Vagina (tissue), 2 donors: ENCODE results near the gene CRKL. TPM values are rescaled to one million over a fixed set of nuclear protein-coding genes. Genes with fewer than 3 reads are reported as not detected.

Experiments used
- DNase-seq, 2 donors: peaks; one replicate each; pipeline ENCODE4 v3.0.0-alpha.2; 2017; ENCODE audit errors: extremely low spot score in 2 of 2
- H3K27ac ChIP-seq: fragments of 200-600 bp; sonication (generic); one replicate; pipeline ENCODE4 v1.5.1; 2019
- H3K27me3 ChIP-seq: fragments of 200-600 bp; sonication (generic); one replicate; pipeline ENCODE4 v1.5.1; 2019
- H3K36me3 ChIP-seq, 2 donors: fragments of 200-600 bp; sonication (generic); one replicate each; pipeline ENCODE4 v1.5.1; 2017 to 2019
- H3K4me1 ChIP-seq: fragments of 200-600 bp; sonication (generic); one replicate; pipeline ENCODE4 v1.5.1; 2019
- H3K4me3 ChIP-seq, 2 donors: fragments of 200-600 bp; sonication (generic); 1 replicate in 1 of 2; 2 replicates in 1 of 2; pipeline ENCODE4 v1.5.1; 2016 to 2019
- H3K9me3 ChIP-seq: fragments of 200-600 bp; sonication (generic); one replicate; pipeline ENCODE4 v1.5.1; 2019
- POLR2A ChIP-seq, 2 donors: fragments of 450-650 bp; IDR thresholded peaks; one replicate each; pipeline ENCODE4 v1.6.1; 2017; ENCODE audit warnings: antibody characterized with exemption in 2 of 2, mild to moderate bottlenecking in 2 of 2, moderate library complexity in 2 of 2
- POLR2AphosphoS5 ChIP-seq, 2 donors: sonication (generic); formaldehyde crosslinking; IDR thresholded peaks; one replicate each; pipeline ENCODE4 v1.9.0; 2017; ENCODE audit warnings: antibody characterized with exemption in 2 of 2, mild to moderate bottlenecking in 2 of 2, low read depth in 1 of 2; ENCODE audit not compliant: insufficient read depth in 1 of 2
- intact Hi-C: fragments of 100-400 bp; cut with DNase I; formaldehyde crosslinking; loops from one replicate; pipeline ENCODE4 v1.15.1; 2023
- total RNA-seq: library from RNA; depleted of rRNA; stranded (reverse); fragments of >200 nt; gene quantifications from one replicate; pipeline ENCODE4 v1.2.3, GENCODE V29; 2016
- TF ChIP-seq, protein P1 (sequence below), 3 experiments: fragments of 450-650 bp in 2 of 3; fragments of 200-600 bp in 1 of 3; sonication (generic) in 1 of 3; IDR thresholded peaks; one replicate each; pipeline ENCODE4 v1.5.1; 2017 to 2019; ENCODE audit warnings: antibody characterized with exemption in 3 of 3, mild to moderate bottlenecking in 2 of 3, moderate library complexity in 2 of 3

The CRKL gene
- total RNA-seq, 1 donor from 2014 or later = 37.6 TPM

DNA sequence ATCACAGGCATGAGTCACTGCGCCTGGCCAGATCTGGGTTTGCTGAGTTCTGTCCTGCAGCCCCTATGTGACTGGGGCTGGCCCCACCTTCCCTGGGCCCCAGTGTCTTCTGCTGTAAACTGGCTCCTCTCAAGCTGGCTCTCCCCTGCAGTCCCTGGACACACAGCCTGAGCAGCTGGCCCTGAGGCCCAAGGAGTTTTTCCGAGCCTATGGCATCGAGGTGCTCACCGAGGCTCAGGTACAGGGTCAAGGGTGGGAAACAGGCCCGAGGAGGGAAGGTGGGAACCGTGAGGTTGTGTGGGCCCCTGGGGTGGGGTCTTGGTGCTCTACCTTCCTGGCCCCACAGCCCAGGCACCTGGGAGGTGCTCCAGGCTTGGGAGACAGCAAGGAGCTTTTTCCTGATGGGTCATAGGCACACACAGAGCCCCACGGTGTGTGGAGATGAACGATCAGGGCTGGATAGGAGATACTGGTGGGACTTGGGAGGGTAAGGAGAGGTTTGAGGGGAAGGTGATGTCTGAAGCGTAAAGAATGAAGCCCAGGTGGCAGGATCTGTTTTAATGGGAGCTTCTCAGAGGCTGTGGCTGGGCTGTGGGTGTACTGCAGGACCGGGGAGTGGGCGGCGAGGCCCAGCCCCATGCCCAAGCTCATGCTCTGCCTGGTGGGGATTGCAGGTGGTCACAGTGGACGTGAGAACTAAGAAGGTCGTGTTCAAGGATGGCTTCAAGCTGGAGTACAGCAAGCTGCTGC lies 58.5 kb downstream of the CRKL start:
- Histone ChIP-seq H3K9me3 (peaks cover 5% of the 10 kb centered on the region), H3K27me3 (no peaks in the 10 kb centered on the region), H3K36me3 (no peaks in the 10 kb centered on the region), H3K4me3 (no peak overlapping the region), H3K27ac (no peak overlapping the region), H3K4me1 (peaks cover 15% of the 10 kb centered on the region)
- DNase-seq = no peak
- intact Hi-C loops = no loop called here
- no peak for TF ChIP-seq POLR2A (IDR thresholded peaks at IDR 0.05)
- TF ChIP-seq POLR2AphosphoS5 (IDR thresholded peaks at IDR 0.05; ENCODE audit: insufficient read depth in 1 of 2, low read depth in 1 of 2) = no peak
- TF ChIP-seq, protein P1, sequence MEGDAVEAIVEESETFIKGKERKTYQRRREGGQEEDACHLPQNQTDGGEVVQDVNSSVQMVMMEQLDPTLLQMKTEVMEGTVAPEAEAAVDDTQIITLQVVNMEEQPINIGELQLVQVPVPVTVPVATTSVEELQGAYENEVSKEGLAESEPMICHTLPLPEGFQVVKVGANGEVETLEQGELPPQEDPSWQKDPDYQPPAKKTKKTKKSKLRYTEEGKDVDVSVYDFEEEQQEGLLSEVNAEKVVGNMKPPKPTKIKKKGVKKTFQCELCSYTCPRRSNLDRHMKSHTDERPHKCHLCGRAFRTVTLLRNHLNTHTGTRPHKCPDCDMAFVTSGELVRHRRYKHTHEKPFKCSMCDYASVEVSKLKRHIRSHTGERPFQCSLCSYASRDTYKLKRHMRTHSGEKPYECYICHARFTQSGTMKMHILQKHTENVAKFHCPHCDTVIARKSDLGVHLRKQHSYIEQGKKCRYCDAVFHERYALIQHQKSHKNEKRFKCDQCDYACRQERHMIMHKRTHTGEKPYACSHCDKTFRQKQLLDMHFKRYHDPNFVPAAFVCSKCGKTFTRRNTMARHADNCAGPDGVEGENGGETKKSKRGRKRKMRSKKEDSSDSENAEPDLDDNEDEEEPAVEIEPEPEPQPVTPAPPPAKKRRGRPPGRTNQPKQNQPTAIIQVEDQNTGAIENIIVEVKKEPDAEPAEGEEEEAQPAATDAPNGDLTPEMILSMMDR (IDR thresholded peaks at IDR 0.05) = no peak

DNA sequence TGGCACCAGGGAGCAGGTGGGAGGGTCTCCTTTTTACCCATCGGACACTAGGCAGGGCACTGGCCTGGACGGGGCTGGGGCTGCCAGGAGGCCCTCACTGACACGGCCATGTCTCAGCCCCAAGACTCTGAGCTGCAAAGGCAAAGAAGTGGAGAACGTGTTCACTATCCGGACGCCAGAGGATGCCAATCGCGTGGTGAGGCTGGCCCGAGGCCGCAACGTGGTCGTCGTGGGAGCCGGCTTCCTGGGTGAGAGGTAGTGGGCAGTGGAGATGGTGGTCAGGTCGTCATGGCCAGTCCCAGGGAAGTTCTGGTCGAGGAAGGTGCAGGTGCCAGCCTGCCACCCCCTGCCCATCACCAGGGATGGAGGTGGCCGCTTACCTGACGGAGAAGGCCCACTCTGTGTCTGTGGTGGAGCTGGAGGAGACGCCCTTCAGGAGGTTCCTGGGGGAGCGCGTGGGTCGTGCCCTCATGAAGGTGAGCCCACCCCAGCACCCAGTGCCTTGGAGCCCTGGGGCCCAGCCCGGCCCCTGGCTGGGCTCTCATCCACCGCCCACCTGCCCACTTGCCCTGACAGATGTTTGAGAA lies 59.2 kb downstream of the CRKL start:
- Histone ChIP-seq H3K27me3 (no peaks in the 10 kb centered on the region), H3K4me3 (no peak overlapping the region), H3K36me3 (no peaks in the 10 kb centered on the region), H3K27ac (no peak overlapping the region), H3K4me1 (peaks cover 22% of the 10 kb centered on the region), H3K9me3 (peaks cover 5% of the 10 kb centered on the region)
- DNase-seq = no peak
- TF ChIP-seq POLR2A (IDR thresholded peaks at IDR 0.05) = no peak
- TF ChIP-seq POLR2AphosphoS5 (IDR thresholded peaks at IDR 0.05; ENCODE audit: insufficient read depth in 1 of 2, low read depth in 1 of 2) = no peak
- TF ChIP-seq, protein P1 (IDR thresholded peaks at IDR 0.05) = no peak
- intact Hi-C loops = no loop called here

DNA sequence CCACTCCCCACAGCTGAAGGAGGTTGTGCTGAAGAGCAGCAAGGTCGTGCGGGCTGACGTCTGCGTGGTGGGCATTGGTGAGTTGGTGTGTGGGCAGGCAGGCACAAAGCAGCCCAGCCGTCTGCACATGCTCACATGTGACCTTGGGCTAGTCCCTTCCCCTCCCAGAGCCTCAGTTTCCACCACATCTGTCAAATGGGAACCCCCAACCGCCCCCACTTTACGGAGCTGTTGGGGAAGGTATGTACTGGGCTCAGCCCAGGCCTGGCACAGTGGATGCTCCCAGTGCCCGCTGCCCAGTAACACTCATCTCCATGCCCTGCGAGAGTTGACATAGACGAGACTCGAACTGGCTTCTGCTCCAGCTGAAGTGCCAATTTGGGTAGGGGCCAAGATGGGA lies 59.8 kb downstream of the CRKL start:
- intact Hi-C loops = no loop called here

DNA sequence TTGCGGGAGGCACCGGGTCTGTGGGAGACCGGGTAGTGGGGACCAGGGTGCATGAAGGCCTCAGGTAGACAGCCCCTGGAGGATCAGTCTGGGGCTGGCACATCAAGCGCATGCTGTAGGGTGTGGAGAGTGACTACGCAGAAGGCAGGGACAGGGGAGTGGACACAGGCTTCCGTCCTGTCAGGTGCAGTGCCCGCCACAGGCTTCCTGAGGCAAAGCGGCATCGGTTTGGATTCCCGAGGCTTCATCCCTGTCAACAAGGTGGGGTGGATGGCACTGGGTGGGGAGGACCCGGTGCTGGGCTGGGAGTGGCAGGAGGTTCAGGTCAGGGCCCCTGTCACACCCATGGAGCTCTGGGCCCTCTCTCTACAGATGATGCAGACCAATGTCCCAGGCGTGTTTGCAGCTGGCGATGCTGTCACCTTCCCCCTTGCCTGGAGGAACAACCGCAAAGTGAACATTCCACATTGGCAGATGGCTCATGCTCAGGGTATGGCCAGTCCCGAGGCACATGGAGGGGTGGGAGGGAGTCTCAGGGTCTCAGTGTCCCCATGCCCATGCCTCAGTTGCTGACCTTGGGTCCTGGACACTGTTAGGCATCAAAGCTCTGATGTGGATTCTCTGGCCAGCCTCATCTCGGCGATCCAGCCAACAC lies 60.4 kb downstream of the CRKL start:
- Histone ChIP-seq H3K9me3 (peaks cover 5% of the 10 kb centered on the region), H3K4me1 (peaks cover 25% of the 10 kb centered on the region), H3K36me3 (no peaks in the 10 kb centered on the region), H3K27ac (no peak overlapping the region), H3K27me3 (no peaks in the 10 kb centered on the region), H3K4me3 (no peak overlapping the region)
- no peak for DNase-seq
- intact Hi-C loops = no loop called here
- TF ChIP-seq, protein P1 (IDR thresholded peaks at IDR 0.05) = no peak
- no peak for TF ChIP-seq POLR2A (IDR thresholded peaks at IDR 0.05)
- TF ChIP-seq POLR2AphosphoS5 (IDR thresholded peaks at IDR 0.05; ENCODE audit: insufficient read depth in 1 of 2, low read depth in 1 of 2) = no peak

More for the DNA sequence above, 59.8 kb downstream of the CRKL start:
- Histone ChIP-seq H3K27me3 (no peaks in the 10 kb centered on the region), H3K27ac (no peak overlapping the region), H3K36me3 (no peaks in the 10 kb centered on the region), H3K4me1 (peaks cover 25% of the 10 kb centered on the region), H3K4me3 (no peak overlapping the region), H3K9me3 (peaks cover 5% of the 10 kb centered on the region)
- no peak for DNase-seq
- no peak for TF ChIP-seq POLR2A (IDR thresholded peaks at IDR 0.05)
- TF ChIP-seq POLR2AphosphoS5 (IDR thresholded peaks at IDR 0.05; ENCODE audit: insufficient read depth in 1 of 2, low read depth in 1 of 2) = no peak
- TF ChIP-seq, protein P1 (IDR thresholded peaks at IDR 0.05) = no peak
